K562 (cell line): Measurements from ENCODE around the gene EIF1B. TPM values are rescaled to one million over a fixed set of nuclear protein-coding genes. Genes with fewer than 3 reads are reported as not detected.

Source experiments
- ATF7 ChIP-seq: fragments of 450-650 bp; IDR thresholded peaks from 2 replicates; pipeline ENCODE4 v1.7.1; 2014; ENCODE audit warnings: mild to moderate bottlenecking, moderate library complexity
- C11orf30 ChIP-seq: fragments of 450-650 bp; IDR thresholded peaks from 2 replicates; pipeline ENCODE4 v1.6.1; 2016; ENCODE audit warnings: low read depth, mild to moderate bottlenecking
- CBX1 ChIP-seq: sonication (generic); IDR thresholded peaks from 2 replicates; pipeline ENCODE4 v1.6.1; 2016; ENCODE audit warnings: antibody characterized with exemption, low read depth, mild to moderate bottlenecking
- DMBX1 ChIP-seq: fragments of 250-450 bp; sonication (Bioruptor Pico); IDR thresholded peaks from 2 replicates; pipeline ENCODE4 v1.8.0; 2022; ENCODE audit warnings: inconsistent platforms, mild to moderate bottlenecking, moderate library complexity, borderline replicate concordance
- GTF2F1 ChIP-seq: IDR thresholded peaks from 2 replicates; pipeline ENCODE4 v1.6.1; 2011; ENCODE audit warnings: low read depth, low read length, improper control_type of control experiment
- HEY1 ChIP-seq: fragments of 250-450 bp; sonication (Bioruptor Pico); IDR thresholded peaks from 2 replicates; pipeline ENCODE4 v1.5.0; 2020; ENCODE audit warnings: mild to moderate bottlenecking, moderate library complexity, borderline replicate concordance
- KLF10 ChIP-seq: fragments of 250-450 bp; sonication (Bioruptor Pico); IDR thresholded peaks from 2 replicates; pipeline ENCODE4 v1.6.1; 2021; ENCODE audit warnings: matching md5 sums
- POLR2A ChIP-seq: fragments of 450-650 bp; conservative IDR thresholded peaks from 2 replicates; pipeline ENCODE4 v1.6.1; 2016
- POLR2AphosphoS2 ChIP-seq: IDR thresholded peaks from 2 replicates; pipeline ENCODE4 v1.6.1; 2012; ENCODE audit warnings: low read length, improper control_type of control experiment
- POLR2AphosphoS5 ChIP-seq: IDR thresholded peaks from 2 replicates; pipeline ENCODE4 v1.6.1; 2011; ENCODE audit warnings: mild to moderate bottlenecking, low read depth, low read length, moderate library complexity; ENCODE audit not compliant: control insufficient read depth, insufficient read depth
- RAD21 ChIP-seq, 2 experiments: fragments of 250-450 bp in 1 of 2; fragments of 450-650 bp in 1 of 2; sonication (Bioruptor Pico) in 1 of 2; formaldehyde crosslinking in 1 of 2; IDR thresholded peaks in 1 of 2; conservative IDR thresholded peaks in 1 of 2; 2 replicates each; pipeline versions ENCODE4 v1.4.0 to v1.8.0; 2020 to 2022; ENCODE audit warnings: mild to moderate bottlenecking in 2 of 2, moderate library complexity in 1 of 2
- RAD51 ChIP-seq: fragments of 450-650 bp; IDR thresholded peaks from 2 replicates; pipeline ENCODE4 v1.7.1; 2016; ENCODE audit warnings: low read depth, mild to moderate bottlenecking, borderline replicate concordance
- SMAD3 ChIP-seq: fragments of 450-650 bp; formaldehyde crosslinking; conservative IDR thresholded peaks from 2 replicates; pipeline ENCODE4 v1.4.0; 2020; ENCODE audit warnings: mild to moderate bottlenecking
- TGIF2 ChIP-seq: sonication (generic); formaldehyde crosslinking; IDR thresholded peaks from 2 replicates; pipeline ENCODE4 v1.8.1; 2022; ENCODE audit warnings: mild to moderate bottlenecking, missing genetic modification reagents, moderate library complexity
- ZNF124 ChIP-seq: sonication (generic); formaldehyde crosslinking; IDR thresholded peaks from 2 replicates; pipeline ENCODE4 v1.8.1; 2022; ENCODE audit warnings: missing genetic modification reagents
- ZNF165 ChIP-seq: fragments of 250-450 bp; sonication (Bioruptor Pico); IDR thresholded peaks from 2 replicates; pipeline ENCODE4 v1.4.0; 2020; ENCODE audit warnings: borderline replicate concordance
- ZNF3 ChIP-seq: fragments of 250-450 bp; sonication (Bioruptor Pico); IDR thresholded peaks from 2 replicates; pipeline ENCODE4 v1.5.0; 2021; ENCODE audit warnings: mild to moderate bottlenecking, moderate library complexity
- ZSCAN32 ChIP-seq: fragments of 450-650 bp; formaldehyde crosslinking; IDR thresholded peaks from 2 replicates; pipeline ENCODE4 v1.4.0; 2020; ENCODE audit warnings: mild to moderate bottlenecking, moderate library complexity
- polyA plus RNA-seq, 8 experiments: library from polyadenylated mRNA; depleted of rRNA in 4 of 8; stranded (reverse) in 5 of 8; unstranded in 3 of 8; fragments of >200 nt; fragmentation: Nextera tagmentation in 2 of 8; fragmentation: Illumina TruSeq in 1 of 8; extraction: Ambion mirVana in 2 of 8; extraction: Trizol in 1 of 8; gene quantifications; 2 replicates each; pipeline versions ENCODE4 v1.2.1 to v1.2.3, GENCODE V29; 2011 to 2014; ENCODE audit warnings: inconsistent platforms in 1 of 8, missing spikeins in 1 of 8
- total RNA-seq, 7 experiments: library from RNA; depleted of rRNA in 6 of 7; stranded (reverse); fragments of >200 nt in 6 of 7; fragmentation: Illumina TruSeq in 2 of 7; extraction: Trizol in 2 of 7; gene quantifications; 2 replicates each; pipeline versions ENCODE4 v1.2.1 to v1.2.3, GENCODE V29; 2011 to 2021; ENCODE audit warnings: low replicate concordance in 1 of 7
- TF ChIP-seq, protein P1 (sequence below): fragments of 200-800 bp; sonication (Bioruptor generic); IDR thresholded peaks from 2 replicates; pipeline ENCODE4 v1.6.1; 2017; ENCODE audit warnings: missing genetic modification characterization, missing compliant biosample characterization
- TF ChIP-seq, protein P2 (sequence below): sonication (generic); formaldehyde crosslinking; IDR thresholded peaks from 2 replicates; pipeline ENCODE4 v1.8.0; 2022; ENCODE audit warnings: mild to moderate bottlenecking, missing genetic modification reagents
- TF ChIP-seq, protein P3 (sequence below): sonication (generic); formaldehyde crosslinking; IDR thresholded peaks from 2 replicates; pipeline ENCODE4 v1.8.1; 2023; ENCODE audit warnings: mild to moderate bottlenecking, missing genetic modification reagents, moderate library complexity
- TF ChIP-seq, protein P4 (sequence below): fragments of 250-450 bp; sonication (Bioruptor Pico); IDR thresholded peaks from 2 replicates; pipeline ENCODE4 v1.9.0; 2021; ENCODE audit warnings: mild to moderate bottlenecking

The EIF1B gene
- total and polyA plus RNA-seq, 9 of the 15 experiments (the other 6 are each of a cell fraction or from before 2014, with no cell fraction given): 18.1 to 184 (median 78.9) TPM

GRCh38 chr3:40309418-40309924 lies at the start of gene EIF1B (continued):
- TF ChIP-seq, protein P1, sequence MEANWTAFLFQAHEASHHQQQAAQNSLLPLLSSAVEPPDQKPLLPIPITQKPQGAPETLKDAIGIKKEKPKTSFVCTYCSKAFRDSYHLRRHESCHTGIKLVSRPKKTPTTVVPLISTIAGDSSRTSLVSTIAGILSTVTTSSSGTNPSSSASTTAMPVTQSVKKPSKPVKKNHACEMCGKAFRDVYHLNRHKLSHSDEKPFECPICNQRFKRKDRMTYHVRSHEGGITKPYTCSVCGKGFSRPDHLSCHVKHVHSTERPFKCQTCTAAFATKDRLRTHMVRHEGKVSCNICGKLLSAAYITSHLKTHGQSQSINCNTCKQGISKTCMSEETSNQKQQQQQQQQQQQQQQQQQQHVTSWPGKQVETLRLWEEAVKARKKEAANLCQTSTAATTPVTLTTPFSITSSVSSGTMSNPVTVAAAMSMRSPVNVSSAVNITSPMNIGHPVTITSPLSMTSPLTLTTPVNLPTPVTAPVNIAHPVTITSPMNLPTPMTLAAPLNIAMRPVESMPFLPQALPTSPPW (CRISPR knock-in tag): peak; percentile 76
- TF ChIP-seq ZNF124 (CRISPR knock-in tag) (no peak), POLR2AphosphoS5 (peak; percentile 94), CBX1 (peak; percentile 91), GTF2F1 (peak; percentile 55; the same call in 1 of the 2 replicates), ZSCAN32 (no peak), DMBX1 (CRISPR knock-in tag) (peak; percentile 44; the same call in 1 of the 2 replicates), ZNF165 (no peak), HEY1 (CRISPR knock-in tag) (peak; percentile 63; the same call in 1 of the 2 replicates), ATF7 (peak; percentile 92), KLF10 (no peak), POLR2A (peak; percentile 95), SMAD3 (CRISPR knock-in tag) (no peak), C11orf30 (peak; percentile 7; the same call in 1 of the 2 replicates), ZNF3 (no peak), RAD51 (peak; percentile 98), RAD21 (CRISPR knock-in tag; conservative IDR thresholded peaks at IDR 0.05 in 1 of 2, IDR thresholded peaks at IDR 0.05 in 1 of 2) (peak; percentile 64 to 74), TGIF2 (CRISPR knock-in tag) (no peak), POLR2AphosphoS2 (peak; percentile 63; the same call in 1 of the 2 replicates)
- TF ChIP-seq, protein P2, sequence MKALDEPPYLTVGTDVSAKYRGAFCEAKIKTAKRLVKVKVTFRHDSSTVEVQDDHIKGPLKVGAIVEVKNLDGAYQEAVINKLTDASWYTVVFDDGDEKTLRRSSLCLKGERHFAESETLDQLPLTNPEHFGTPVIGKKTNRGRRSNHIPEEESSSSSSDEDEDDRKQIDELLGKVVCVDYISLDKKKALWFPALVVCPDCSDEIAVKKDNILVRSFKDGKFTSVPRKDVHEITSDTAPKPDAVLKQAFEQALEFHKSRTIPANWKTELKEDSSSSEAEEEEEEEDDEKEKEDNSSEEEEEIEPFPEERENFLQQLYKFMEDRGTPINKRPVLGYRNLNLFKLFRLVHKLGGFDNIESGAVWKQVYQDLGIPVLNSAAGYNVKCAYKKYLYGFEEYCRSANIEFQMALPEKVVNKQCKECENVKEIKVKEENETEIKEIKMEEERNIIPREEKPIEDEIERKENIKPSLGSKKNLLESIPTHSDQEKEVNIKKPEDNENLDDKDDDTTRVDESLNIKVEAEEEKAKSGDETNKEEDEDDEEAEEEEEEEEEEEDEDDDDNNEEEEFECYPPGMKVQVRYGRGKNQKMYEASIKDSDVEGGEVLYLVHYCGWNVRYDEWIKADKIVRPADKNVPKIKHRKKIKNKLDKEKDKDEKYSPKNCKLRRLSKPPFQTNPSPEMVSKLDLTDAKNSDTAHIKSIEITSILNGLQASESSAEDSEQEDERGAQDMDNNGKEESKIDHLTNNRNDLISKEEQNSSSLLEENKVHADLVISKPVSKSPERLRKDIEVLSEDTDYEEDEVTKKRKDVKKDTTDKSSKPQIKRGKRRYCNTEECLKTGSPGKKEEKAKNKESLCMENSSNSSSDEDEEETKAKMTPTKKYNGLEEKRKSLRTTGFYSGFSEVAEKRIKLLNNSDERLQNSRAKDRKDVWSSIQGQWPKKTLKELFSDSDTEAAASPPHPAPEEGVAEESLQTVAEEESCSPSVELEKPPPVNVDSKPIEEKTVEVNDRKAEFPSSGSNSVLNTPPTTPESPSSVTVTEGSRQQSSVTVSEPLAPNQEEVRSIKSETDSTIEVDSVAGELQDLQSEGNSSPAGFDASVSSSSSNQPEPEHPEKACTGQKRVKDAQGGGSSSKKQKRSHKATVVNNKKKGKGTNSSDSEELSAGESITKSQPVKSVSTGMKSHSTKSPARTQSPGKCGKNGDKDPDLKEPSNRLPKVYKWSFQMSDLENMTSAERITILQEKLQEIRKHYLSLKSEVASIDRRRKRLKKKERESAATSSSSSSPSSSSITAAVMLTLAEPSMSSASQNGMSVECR (CRISPR knock-in tag): peak; percentile 61; the same call in 1 of the 2 replicates
- TF ChIP-seq, protein P3, sequence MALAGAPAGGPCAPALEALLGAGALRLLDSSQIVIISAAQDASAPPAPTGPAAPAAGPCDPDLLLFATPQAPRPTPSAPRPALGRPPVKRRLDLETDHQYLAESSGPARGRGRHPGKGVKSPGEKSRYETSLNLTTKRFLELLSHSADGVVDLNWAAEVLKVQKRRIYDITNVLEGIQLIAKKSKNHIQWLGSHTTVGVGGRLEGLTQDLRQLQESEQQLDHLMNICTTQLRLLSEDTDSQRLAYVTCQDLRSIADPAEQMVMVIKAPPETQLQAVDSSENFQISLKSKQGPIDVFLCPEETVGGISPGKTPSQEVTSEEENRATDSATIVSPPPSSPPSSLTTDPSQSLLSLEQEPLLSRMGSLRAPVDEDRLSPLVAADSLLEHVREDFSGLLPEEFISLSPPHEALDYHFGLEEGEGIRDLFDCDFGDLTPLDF (CRISPR knock-in tag): peak; percentile 68; the same call in 1 of the 2 replicates
- TF ChIP-seq, protein P4, sequence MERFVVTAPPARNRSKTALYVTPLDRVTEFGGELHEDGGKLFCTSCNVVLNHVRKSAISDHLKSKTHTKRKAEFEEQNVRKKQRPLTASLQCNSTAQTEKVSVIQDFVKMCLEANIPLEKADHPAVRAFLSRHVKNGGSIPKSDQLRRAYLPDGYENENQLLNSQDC (CRISPR knock-in tag): peak; percentile 74; the same call in 1 of the 2 replicates
